K562 (cell line): ENCODE data around the gene CPED1. TPM values are rescaled to one million over a fixed set of nuclear protein-coding genes. Genes with fewer than 3 reads are reported as not detected.

Source experiments
- CC2D1A ChIP-seq: fragments of 450-650 bp; IDR thresholded peaks from 2 replicates; pipeline ENCODE4 v1.6.1; 2017; ENCODE audit warnings: mild to moderate bottlenecking
- DPF2 ChIP-seq: fragments of 450-650 bp; IDR thresholded peaks from 2 replicates; pipeline ENCODE4 v1.6.1; 2016
- HDAC1 ChIP-seq, 2 experiments: fragments of 450-650 bp; IDR thresholded peaks; 2 replicates each; pipeline ENCODE4 v1.6.1; 2016 to 2017; ENCODE audit warnings: inconsistent platforms in 1 of 2, mild to moderate bottlenecking in 1 of 2, moderate library complexity in 1 of 2
- HSF4 ChIP-seq: fragments of 250-450 bp; sonication (Bioruptor Pico); IDR thresholded peaks from 2 replicates; pipeline ENCODE4 v2.1.2; 2022; ENCODE audit warnings: mild to moderate bottlenecking, moderate library complexity, borderline replicate concordance
- MTA3 ChIP-seq: fragments of 450-650 bp; formaldehyde crosslinking; IDR thresholded peaks from 2 replicates; pipeline ENCODE4 v1.6.1; 2017; ENCODE audit warnings: mild to moderate bottlenecking, borderline replicate concordance
- NFE2 ChIP-seq: IDR thresholded peaks from 2 replicates; pipeline ENCODE4 v1.6.1; 2014; ENCODE audit warnings: antibody characterized with exemption, low read depth
- PHB2 ChIP-seq: fragments of 450-650 bp; IDR thresholded peaks from 2 replicates; pipeline ENCODE4 v1.6.1; 2017; ENCODE audit warnings: low read depth
- PML ChIP-seq: IDR thresholded peaks from 2 replicates; pipeline ENCODE4 v1.6.1; 2012; ENCODE audit warnings: low read length, inconsistent platforms
- PPARD ChIP-seq: fragments of 250-450 bp; sonication (Bioruptor Pico); IDR thresholded peaks from 2 replicates; pipeline ENCODE4 v1.8.0; 2022; ENCODE audit warnings: inconsistent platforms, mild to moderate bottlenecking, moderate library complexity
- THRAP3 ChIP-seq: fragments of 450-650 bp; IDR thresholded peaks from 2 replicates; pipeline ENCODE4 v1.6.1; 2016; ENCODE audit warnings: mild to moderate bottlenecking, inconsistent platforms, borderline replicate concordance
- ZNF324 ChIP-seq: fragments of 250-450 bp; sonication (Bioruptor Pico); IDR thresholded peaks from 2 replicates; pipeline ENCODE4 v1.4.0; 2020; ENCODE audit warnings: mild to moderate bottlenecking
- ZNF586 ChIP-seq: fragments of 450-650 bp; formaldehyde crosslinking; conservative IDR thresholded peaks from 2 replicates; pipeline ENCODE4 v1.4.0; 2020; ENCODE audit warnings: mild to moderate bottlenecking, moderate library complexity
- polyA plus RNA-seq, 8 experiments: library from polyadenylated mRNA; depleted of rRNA in 4 of 8; stranded (reverse) in 5 of 8; unstranded in 3 of 8; fragments of >200 nt; fragmentation: Nextera tagmentation in 2 of 8; fragmentation: Illumina TruSeq in 1 of 8; extraction: Ambion mirVana in 2 of 8; extraction: Trizol in 1 of 8; gene quantifications; 2 replicates each; pipeline versions ENCODE4 v1.2.1 to v1.2.3, GENCODE V29; 2011 to 2014; ENCODE audit warnings: inconsistent platforms in 1 of 8, missing spikeins in 1 of 8
- total RNA-seq, 7 experiments: library from RNA; depleted of rRNA in 6 of 7; stranded (reverse); fragments of >200 nt in 6 of 7; fragmentation: Illumina TruSeq in 2 of 7; extraction: Trizol in 2 of 7; gene quantifications; 2 replicates each; pipeline versions ENCODE4 v1.2.1 to v1.2.3, GENCODE V29; 2011 to 2021; ENCODE audit warnings: low replicate concordance in 1 of 7
- TF ChIP-seq, protein P1 (sequence below): fragments of 250-450 bp; sonication (Bioruptor Pico); IDR thresholded peaks from 2 replicates; pipeline ENCODE4 v1.9.0; 2021; ENCODE audit warnings: mild to moderate bottlenecking, inconsistent platforms
- TF ChIP-seq, protein P2 (sequence below), 2 experiments: fragments of 150-350 bp in 1 of 2; IDR thresholded peaks; 2 replicates each; pipeline ENCODE4 v1.6.1; 2012 to 2016; ENCODE audit warnings: low read depth in 2 of 2, low read length in 2 of 2, mild to moderate bottlenecking in 1 of 2, moderate library complexity in 1 of 2
- TF ChIP-seq, protein P3 (sequence below): fragments of 250-450 bp; sonication (Bioruptor Pico); IDR thresholded peaks from 2 replicates; pipeline ENCODE4 v1.4.0; 2020
- TF ChIP-seq, protein P4 (sequence below): sonication (generic); formaldehyde crosslinking; IDR thresholded peaks from 2 replicates; pipeline ENCODE4 v1.8.0; 2022; ENCODE audit warnings: mild to moderate bottlenecking, low read depth, missing genetic modification reagents

Gene CPED1
- total and polyA plus RNA-seq, 9 of the 15 experiments (the other 6 are each of a cell fraction or from before 2014, with no cell fraction given), result 195 to 393 (median 290) TPM

DNA sequence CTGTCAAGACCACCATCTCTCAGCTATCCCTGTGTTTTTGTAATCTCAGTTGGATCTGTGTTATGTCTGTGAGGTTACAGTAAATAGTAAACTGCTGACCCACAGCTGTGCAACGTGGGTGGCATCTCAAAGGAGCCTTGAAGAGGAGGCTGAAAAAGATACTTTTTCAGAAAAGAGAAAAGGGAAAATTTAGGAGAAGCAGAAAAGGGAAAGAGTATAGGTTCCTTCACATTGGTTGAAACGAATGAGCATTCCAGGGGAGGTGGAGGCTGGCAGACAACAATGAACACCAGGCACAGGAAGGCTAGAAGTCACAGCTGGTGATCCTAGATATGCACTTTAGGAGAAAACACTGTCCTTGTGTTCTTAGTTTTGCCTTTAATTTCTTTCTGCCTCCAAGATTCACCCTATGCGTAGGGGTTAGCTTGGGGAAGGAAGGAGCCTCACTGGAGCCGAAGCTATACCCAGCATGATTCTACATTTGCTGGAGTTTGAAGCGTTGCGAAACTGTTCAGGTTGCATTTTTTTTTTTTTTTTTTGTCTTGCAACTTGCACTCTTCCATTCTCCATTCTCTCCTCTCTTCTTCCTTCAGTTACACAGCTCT lies 18.3 kb downstream of the CPED1 start (continued):
- TF ChIP-seq, protein P1, sequence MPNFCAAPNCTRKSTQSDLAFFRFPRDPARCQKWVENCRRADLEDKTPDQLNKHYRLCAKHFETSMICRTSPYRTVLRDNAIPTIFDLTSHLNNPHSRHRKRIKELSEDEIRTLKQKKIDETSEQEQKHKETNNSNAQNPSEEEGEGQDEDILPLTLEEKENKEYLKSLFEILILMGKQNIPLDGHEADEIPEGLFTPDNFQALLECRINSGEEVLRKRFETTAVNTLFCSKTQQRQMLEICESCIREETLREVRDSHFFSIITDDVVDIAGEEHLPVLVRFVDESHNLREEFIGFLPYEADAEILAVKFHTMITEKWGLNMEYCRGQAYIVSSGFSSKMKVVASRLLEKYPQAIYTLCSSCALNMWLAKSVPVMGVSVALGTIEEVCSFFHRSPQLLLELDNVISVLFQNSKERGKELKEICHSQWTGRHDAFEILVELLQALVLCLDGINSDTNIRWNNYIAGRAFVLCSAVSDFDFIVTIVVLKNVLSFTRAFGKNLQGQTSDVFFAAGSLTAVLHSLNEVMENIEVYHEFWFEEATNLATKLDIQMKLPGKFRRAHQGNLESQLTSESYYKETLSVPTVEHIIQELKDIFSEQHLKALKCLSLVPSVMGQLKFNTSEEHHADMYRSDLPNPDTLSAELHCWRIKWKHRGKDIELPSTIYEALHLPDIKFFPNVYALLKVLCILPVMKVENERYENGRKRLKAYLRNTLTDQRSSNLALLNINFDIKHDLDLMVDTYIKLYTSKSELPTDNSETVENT (CRISPR knock-in tag), result no peak
- TF ChIP-seq ZNF586 (CRISPR knock-in tag) (no peak), PML (0 out of 2 replicates have a peak, but pooled peaks have one; percentile 47), ZNF324 (CRISPR knock-in tag) (no peak), DPF2 (peak; percentile 86), HDAC1 (IDR thresholded peaks at IDR 0.05) (peak in 1 of 2 experiments; percentile 57; a peak in 2 of 4 replicates), MTA3 (0 out of 2 replicates have a peak, but pooled peaks have one; percentile 52), PPARD (CRISPR knock-in tag) (no peak), THRAP3 (no peak), PHB2 (no peak), HSF4 (CRISPR knock-in tag) (no peak), NFE2 (0 out of 2 replicates have a peak, but pooled peaks have one; percentile 12), CC2D1A (0 out of 2 replicates have a peak, but pooled peaks have one; percentile 13)
- TF ChIP-seq, protein P2, sequence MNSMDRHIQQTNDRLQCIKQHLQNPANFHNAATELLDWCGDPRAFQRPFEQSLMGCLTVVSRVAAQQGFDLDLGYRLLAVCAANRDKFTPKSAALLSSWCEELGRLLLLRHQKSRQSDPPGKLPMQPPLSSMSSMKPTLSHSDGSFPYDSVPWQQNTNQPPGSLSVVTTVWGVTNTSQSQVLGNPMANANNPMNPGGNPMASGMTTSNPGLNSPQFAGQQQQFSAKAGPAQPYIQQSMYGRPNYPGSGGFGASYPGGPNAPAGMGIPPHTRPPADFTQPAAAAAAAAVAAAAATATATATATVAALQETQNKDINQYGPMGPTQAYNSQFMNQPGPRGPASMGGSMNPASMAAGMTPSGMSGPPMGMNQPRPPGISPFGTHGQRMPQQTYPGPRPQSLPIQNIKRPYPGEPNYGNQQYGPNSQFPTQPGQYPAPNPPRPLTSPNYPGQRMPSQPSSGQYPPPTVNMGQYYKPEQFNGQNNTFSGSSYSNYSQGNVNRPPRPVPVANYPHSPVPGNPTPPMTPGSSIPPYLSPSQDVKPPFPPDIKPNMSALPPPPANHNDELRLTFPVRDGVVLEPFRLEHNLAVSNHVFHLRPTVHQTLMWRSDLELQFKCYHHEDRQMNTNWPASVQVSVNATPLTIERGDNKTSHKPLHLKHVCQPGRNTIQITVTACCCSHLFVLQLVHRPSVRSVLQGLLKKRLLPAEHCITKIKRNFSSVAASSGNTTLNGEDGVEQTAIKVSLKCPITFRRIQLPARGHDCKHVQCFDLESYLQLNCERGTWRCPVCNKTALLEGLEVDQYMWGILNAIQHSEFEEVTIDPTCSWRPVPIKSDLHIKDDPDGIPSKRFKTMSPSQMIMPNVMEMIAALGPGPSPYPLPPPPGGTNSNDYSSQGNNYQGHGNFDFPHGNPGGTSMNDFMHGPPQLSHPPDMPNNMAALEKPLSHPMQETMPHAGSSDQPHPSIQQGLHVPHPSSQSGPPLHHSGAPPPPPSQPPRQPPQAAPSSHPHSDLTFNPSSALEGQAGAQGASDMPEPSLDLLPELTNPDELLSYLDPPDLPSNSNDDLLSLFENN (IDR thresholded peaks at IDR 0.05; ENCODE audit: low read depth in 2 of 2, low read length in 2 of 2), result 0 out of 4 replicates have a peak, but pooled peaks of 1 of the 2 experiments have one; percentile 13
- TF ChIP-seq, protein P3, sequence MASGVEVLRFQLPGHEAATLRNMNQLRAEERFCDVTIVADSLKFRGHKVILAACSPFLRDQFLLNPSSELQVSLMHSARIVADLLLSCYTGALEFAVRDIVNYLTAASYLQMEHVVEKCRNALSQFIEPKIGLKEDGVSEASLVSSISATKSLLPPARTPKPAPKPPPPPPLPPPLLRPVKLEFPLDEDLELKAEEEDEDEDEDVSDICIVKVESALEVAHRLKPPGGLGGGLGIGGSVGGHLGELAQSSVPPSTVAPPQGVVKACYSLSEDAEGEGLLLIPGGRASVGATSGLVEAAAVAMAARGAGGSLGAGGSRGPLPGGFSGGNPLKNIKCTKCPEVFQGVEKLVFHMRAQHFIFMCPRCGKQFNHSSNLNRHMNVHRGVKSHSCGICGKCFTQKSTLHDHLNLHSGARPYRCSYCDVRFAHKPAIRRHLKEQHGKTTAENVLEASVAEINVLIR, result no peak
- TF ChIP-seq, protein P4, sequence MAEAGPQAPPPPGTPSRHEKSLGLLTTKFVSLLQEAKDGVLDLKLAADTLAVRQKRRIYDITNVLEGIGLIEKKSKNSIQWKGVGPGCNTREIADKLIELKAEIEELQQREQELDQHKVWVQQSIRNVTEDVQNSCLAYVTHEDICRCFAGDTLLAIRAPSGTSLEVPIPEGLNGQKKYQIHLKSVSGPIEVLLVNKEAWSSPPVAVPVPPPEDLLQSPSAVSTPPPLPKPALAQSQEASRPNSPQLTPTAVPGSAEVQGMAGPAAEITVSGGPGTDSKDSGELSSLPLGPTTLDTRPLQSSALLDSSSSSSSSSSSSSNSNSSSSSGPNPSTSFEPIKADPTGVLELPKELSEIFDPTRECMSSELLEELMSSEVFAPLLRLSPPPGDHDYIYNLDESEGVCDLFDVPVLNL (CRISPR knock-in tag), result no peak
